A673 (cell line): ENCODE data around the gene ATP2A2. TPM values are rescaled to one million over a fixed set of nuclear protein-coding genes. Genes with fewer than 3 reads are reported as not detected.
A peak's percentile ranks its signal among the peaks of the same experiment; 100 is the strongest.

Experiments used
- BruUV-seq: library from RNA; stranded (reverse); fragments of 400-500 nt; replicated peaks from 2 replicates; lab custom pipeline; 2021; lab: Mats Ljungman, UMichigan
- CTCF ChIA-PET: fragments of 300-600 bp; sonication (Branson Sonifier 250); formaldehyde crosslinking; loops from one replicate; lab custom pipeline; 2022; ENCODE audit warnings: antibody characterized with exemption; lab: Charles Lee
- POLR2A ChIA-PET: fragments of 300-600 bp; sonication (Branson Sonifier 250); formaldehyde crosslinking; loops from one replicate; lab custom pipeline; 2022; ENCODE audit warnings: antibody characterized with exemption; ENCODE audit not compliant: low non-redundant PET; lab: Charles Lee
- DNase-seq: peaks from one replicate; pipeline ENCODE4 v3.0.0-alpha.2; 2015; ENCODE audit warnings: low spot score
- H3K27ac ChIP-seq: fragments of 200-600 bp; sonication (generic); 2 replicates; pipeline ENCODE4 v1.5.1; 2016; ENCODE audit warnings: mixed run types, low read depth, mild to moderate bottlenecking, mixed read lengths, antibody characterized with exemption, low read length; ENCODE audit not compliant: poor library complexity, severe bottlenecking
- H3K27me3 ChIP-seq: fragments of 200-600 bp; sonication (generic); replicated peaks from 2 replicates; pipeline ENCODE4 v1.6.1; 2017; ENCODE audit warnings: mixed run types, low read depth, mild to moderate bottlenecking, mixed read lengths, antibody characterized with exemption, low read length; ENCODE audit not compliant: insufficient read depth, poor library complexity
- H3K36me3 ChIP-seq: fragments of 200-600 bp; sonication (generic); 2 replicates; pipeline ENCODE4 v1.6.1; 2016; ENCODE audit warnings: mixed run types, mild to moderate bottlenecking, mixed read lengths, antibody characterized with exemption, low read length; ENCODE audit not compliant: insufficient read depth, poor library complexity, severe bottlenecking
- H3K4me1 ChIP-seq: fragments of 200-600 bp; sonication (generic); 2 replicates; pipeline ENCODE4 v1.6.1; 2017; ENCODE audit warnings: mixed run types, mild to moderate bottlenecking, mixed read lengths, antibody characterized with exemption, low read length; ENCODE audit not compliant: insufficient read depth, poor library complexity, severe bottlenecking
- H3K4me3 ChIP-seq: fragments of 200-600 bp; sonication (generic); 2 replicates; pipeline ENCODE4 v1.5.1; 2016; ENCODE audit warnings: low read depth, mixed run types, mild to moderate bottlenecking, mixed read lengths, low read length; ENCODE audit not compliant: poor library complexity, severe bottlenecking
- H3K9me3 ChIP-seq: fragments of 200-600 bp; sonication (generic); 2 replicates; pipeline ENCODE4 v1.6.1; 2016; ENCODE audit warnings: mixed run types, low read depth, mild to moderate bottlenecking, mixed read lengths, antibody characterized with exemption, low read length; ENCODE audit not compliant: poor library complexity, severe bottlenecking
- CTCF ChIP-seq: fragments of 300-800, 200-600 bp; sonication (generic); conservative IDR thresholded peaks from 2 replicates; pipeline ENCODE4 v1.5.1; 2017; ENCODE audit warnings: low read depth, mild to moderate bottlenecking, antibody characterized with exemption, low read length, moderate library complexity, mixed read lengths
- EZH2 ChIP-seq: fragments of 200-600 bp; sonication (generic); IDR thresholded peaks from 2 replicates; pipeline ENCODE4 v1.6.1; 2017; ENCODE audit warnings: borderline replicate concordance, low read depth, mild to moderate bottlenecking, mixed read lengths, antibody characterized with exemption, low read length; ENCODE audit not compliant: poor library complexity, severe bottlenecking
- intact Hi-C: fragments of 100-400 bp; cut with micrococcal nuclease; formaldehyde crosslinking; loops from one replicate; pipeline ENCODE4 v1.10.0; 2022; ENCODE audit not compliant: unreplicated experiment
- total RNA-seq: library from RNA; stranded (reverse); gene quantifications from 2 replicates; pipeline ENCODE4 v1.2.3, GENCODE V29; 2021

The ATP2A2 gene
- total RNA-seq, 1 experiment from 2014 or later = 333 TPM

GRCh38 chr12:110370732-110371231 is 89.7 kb downstream of the ATP2A2 start:
- H3K9me3 ChIP-seq = no peaks in the 10 kb centered on the region
- no TSS peak for BruUV-seq
- H3K36me3 ChIP-seq = peaks cover 49% of the 10 kb centered on the region
- peaks cover 13% of the 10 kb centered on the region for H3K4me1 ChIP-seq
- no peak overlapping the region for H3K4me3 ChIP-seq
- no peak for TF ChIP-seq CTCF
- TF ChIP-seq EZH2 = no peak
- intact Hi-C loops = no loop called here
- ChIA-PET CTCF (no interaction called here), POLR2A (interaction anchor here (0.6 kb wide), 1 partner anchor 60 kb away, joined by 12 read pairs; no protein-coding TSS in a partner anchor)
- no peak for DNase-seq
- peak overlapping the region; percentile 74 for H3K27ac ChIP-seq
- no peaks in the 10 kb centered on the region for H3K27me3 ChIP-seq

GRCh38 chr12:110371408-110372055 is 90.5 kb downstream of the ATP2A2 start:
- DNase-seq = peak; percentile 70
- ChIA-PET CTCF (no interaction called here), POLR2A (interaction anchor here (0.6 kb wide), 3 partner anchors 41 to 471 kb away, joined by 3 to 12 read pairs (median 7); no protein-coding TSS in a partner anchor)
- no peak overlapping the region for H3K4me3 ChIP-seq
- no peak for TF ChIP-seq EZH2
- TF ChIP-seq CTCF = no peak
- H3K27ac ChIP-seq = peak overlapping the region; percentile 74
- H3K4me1 ChIP-seq = peaks cover 13% of the 10 kb centered on the region
- intact Hi-C loops = no loop called here
- H3K9me3 ChIP-seq = no peaks in the 10 kb centered on the region
- no TSS peak for BruUV-seq
- peaks cover 57% of the 10 kb centered on the region for H3K36me3 ChIP-seq
- H3K27me3 ChIP-seq = no peaks in the 10 kb centered on the region

GRCh38 chr12:110372056-110372425 is 91.0 kb downstream of the ATP2A2 start:
- no TSS peak for BruUV-seq

More at GRCh38 chr12:110372056-110372425, 91.0 kb downstream of the ATP2A2 start:
- no peak for DNase-seq
- Histone ChIP-seq H3K4me3 (no peak overlapping the region), H3K9me3 (no peaks in the 10 kb centered on the region), H3K4me1 (peaks cover 13% of the 10 kb centered on the region), H3K27me3 (no peaks in the 10 kb centered on the region), H3K27ac (peak overlapping the region; percentile 74), H3K36me3 (peaks cover 60% of the 10 kb centered on the region)
- intact Hi-C loops = no loop called here
- ChIA-PET POLR2A (interaction anchor here (0.6 kb wide), 2 partner anchors 42 to 472 kb away, joined by 3 to 7 read pairs; no protein-coding TSS in a partner anchor), CTCF (no interaction called here)
- TF ChIP-seq CTCF (no peak), EZH2 (no peak)
